Tibial nerve (tissue), 4 donors: ENCODE data around the gene S100PBP.

Experiments used
- CTCF ChIP-seq, 5 experiments: fragments of 200-600 bp in 3 of 5; fragments of 450-650 bp in 2 of 5; sonication (generic) in 3 of 5; IDR thresholded peaks; one replicate each; pipeline ENCODE4 v1.5.1; 2016 to 2019; ENCODE audit warnings: antibody characterized with exemption in 5 of 5, mild to moderate bottlenecking in 3 of 5, moderate library complexity in 2 of 5
- EP300 ChIP-seq, 2 donors: sonication (generic); formaldehyde crosslinking; IDR thresholded peaks; one replicate each; pipeline ENCODE4 v1.6.1; 2017; ENCODE audit warnings: antibody characterized with exemption in 2 of 2, mild to moderate bottlenecking in 1 of 2

GRCh38 chr1:32867671-32868070 is 50.2 kb downstream of the S100PBP start:
- TF ChIP-seq EP300 (IDR thresholded peaks at IDR 0.05) (no peak), CTCF (IDR thresholded peaks at IDR 0.05) (no peak)
